K562 (cell line): Measurements from ENCODE around the gene CD68. TPM values are rescaled to one million over a fixed set of nuclear protein-coding genes. Genes with fewer than 3 reads are reported as not detected.

ENCODE experiments used
- CREM ChIP-seq: IDR thresholded peaks from 2 replicates; pipeline ENCODE4 v1.6.1; 2014; ENCODE audit warnings: antibody characterized with exemption, low read depth
- DMBX1 ChIP-seq: fragments of 250-450 bp; sonication (Bioruptor Pico); IDR thresholded peaks from 2 replicates; pipeline ENCODE4 v1.8.0; 2022; ENCODE audit warnings: inconsistent platforms, mild to moderate bottlenecking, moderate library complexity, borderline replicate concordance
- ESRRA ChIP-seq: fragments of 450-650 bp; IDR thresholded peaks from 2 replicates; pipeline ENCODE4 v1.6.1; 2014; ENCODE audit warnings: low read depth, mild to moderate bottlenecking, moderate library complexity, borderline replicate concordance
- ETS2 ChIP-seq: IDR thresholded peaks from 2 replicates; pipeline ENCODE4 v1.6.1; 2016; ENCODE audit warnings: borderline replicate concordance, missing genetic modification characterization, mild to moderate bottlenecking, moderate library complexity, missing compliant biosample characterization; ENCODE audit not compliant: poor library complexity, severe bottlenecking
- ETV6 ChIP-seq, 3 experiments: fragments of 150-350 bp in 1 of 3; sonication (generic) in 1 of 3; formaldehyde crosslinking in 1 of 3; IDR thresholded peaks; 2 replicates each; pipeline versions ENCODE4 v1.6.1 to v1.8.0; 2014 to 2022; ENCODE audit warnings: borderline replicate concordance in 2 of 3, low read depth in 2 of 3, antibody characterized with exemption in 1 of 3, low read length in 1 of 3, mild to moderate bottlenecking in 1 of 3, missing genetic modification reagents in 1 of 3
- NFE2L1 ChIP-seq: fragments of 450-650 bp; IDR thresholded peaks from 2 replicates; pipeline ENCODE4 v1.6.1; 2016; ENCODE audit warnings: missing genetic modification characterization, low read depth, mild to moderate bottlenecking, missing compliant biosample characterization, moderate library complexity, borderline replicate concordance
- RBBP5 ChIP-seq: fragments of 200-600 bp; sonication (generic); IDR thresholded peaks from 2 replicates; pipeline ENCODE4 v1.6.1; 2012; ENCODE audit warnings: borderline replicate concordance, mild to moderate bottlenecking, low read length, control low read depth, inconsistent platforms; ENCODE audit not compliant: insufficient read depth, poor library complexity, severe bottlenecking
- RCOR1 ChIP-seq, 2 experiments: IDR thresholded peaks; 2 replicates each; pipeline ENCODE4 v1.6.1; 2012; ENCODE audit warnings: low read depth in 2 of 2, low read length in 2 of 2, borderline replicate concordance in 1 of 2, improper control_type of control experiment in 1 of 2
- SMC3 ChIP-seq: conservative IDR thresholded peaks from 2 replicates; pipeline ENCODE4 v1.6.1; 2011; ENCODE audit warnings: low read depth, low read length, improper control_type of control experiment; ENCODE audit not compliant: insufficient read depth
- TAF1 ChIP-seq: IDR thresholded peaks from 2 replicates; pipeline ENCODE4 v1.6.1; 2011; ENCODE audit warnings: mild to moderate bottlenecking, low read length, moderate library complexity; ENCODE audit not compliant: insufficient read depth, control insufficient read depth, severe bottlenecking; ENCODE audit errors: extremely low read depth
- XRCC3 ChIP-seq: fragments of 450-650 bp; IDR thresholded peaks from 2 replicates; pipeline ENCODE4 v1.6.1; 2017; ENCODE audit warnings: mild to moderate bottlenecking, moderate library complexity
- YY1 ChIP-seq, 3 experiments: IDR thresholded peaks; 2 replicates each; pipeline ENCODE4 v1.6.1; 2011; ENCODE audit warnings: low read length in 2 of 3, mild to moderate bottlenecking in 2 of 3, moderate library complexity in 2 of 3, borderline replicate concordance in 1 of 3, control low read depth in 1 of 3, low read depth in 1 of 3; ENCODE audit not compliant: insufficient read depth in 3 of 3, insufficient replicate concordance in 2 of 3, control insufficient read depth in 1 of 3, insufficient read length in 1 of 3; ENCODE audit errors: extremely low read depth in 1 of 3
- ZFX ChIP-seq: sonication (generic); formaldehyde crosslinking; IDR thresholded peaks from 2 replicates; pipeline ENCODE4 v1.8.0; 2022; ENCODE audit warnings: mild to moderate bottlenecking, missing genetic modification reagents, moderate library complexity
- ZNF3 ChIP-seq: fragments of 250-450 bp; sonication (Bioruptor Pico); IDR thresholded peaks from 2 replicates; pipeline ENCODE4 v1.5.0; 2021; ENCODE audit warnings: mild to moderate bottlenecking, moderate library complexity
- ZNF583 ChIP-seq: fragments of 250-450 bp; sonication (Bioruptor Pico); IDR thresholded peaks from 2 replicates; pipeline ENCODE4 v1.4.0; 2020
- polyA plus RNA-seq, 8 experiments: library from polyadenylated mRNA; depleted of rRNA in 4 of 8; stranded (reverse) in 5 of 8; unstranded in 3 of 8; fragments of >200 nt; fragmentation: Nextera tagmentation in 2 of 8; fragmentation: Illumina TruSeq in 1 of 8; extraction: Ambion mirVana in 2 of 8; extraction: Trizol in 1 of 8; gene quantifications; 2 replicates each; pipeline versions ENCODE4 v1.2.1 to v1.2.3, GENCODE V29; 2011 to 2014; ENCODE audit warnings: inconsistent platforms in 1 of 8, missing spikeins in 1 of 8
- total RNA-seq, 7 experiments: library from RNA; depleted of rRNA in 6 of 7; stranded (reverse); fragments of >200 nt in 6 of 7; fragmentation: Illumina TruSeq in 2 of 7; extraction: Trizol in 2 of 7; gene quantifications; 2 replicates each; pipeline versions ENCODE4 v1.2.1 to v1.2.3, GENCODE V29; 2011 to 2021; ENCODE audit warnings: low replicate concordance in 1 of 7
- TF ChIP-seq, protein P1 (sequence below): fragments of 450-650 bp; IDR thresholded peaks from 2 replicates; pipeline ENCODE4 v1.6.1; 2016
- TF ChIP-seq, protein P2 (sequence below): IDR thresholded peaks from 2 replicates; pipeline ENCODE4 v1.6.1; 2011; ENCODE audit warnings: borderline replicate concordance, low read depth, mild to moderate bottlenecking, moderate library complexity, low read length; ENCODE audit not compliant: insufficient read depth, poor library complexity, severe bottlenecking
- TF ChIP-seq, protein P3 (sequence below), 2 experiments: IDR thresholded peaks; 2 replicates each; pipeline ENCODE4 v1.6.1; 2011; ENCODE audit warnings: borderline replicate concordance in 1 of 2, control low read depth in 1 of 2, low read depth in 1 of 2, low read length in 1 of 2, mild to moderate bottlenecking in 1 of 2, mixed read lengths in 1 of 2, moderate library complexity in 1 of 2; ENCODE audit not compliant: insufficient read depth in 1 of 2, insufficient read length in 1 of 2, poor library complexity in 1 of 2, severe bottlenecking in 1 of 2; ENCODE audit errors: extremely low read depth in 1 of 2

Gene CD68
- total and polyA plus RNA-seq, 9 of the 15 experiments (the other 6 are each of a cell fraction or from before 2014, with no cell fraction given): 28.2 to 89.8 (median 37.7) TPM

DNA sequence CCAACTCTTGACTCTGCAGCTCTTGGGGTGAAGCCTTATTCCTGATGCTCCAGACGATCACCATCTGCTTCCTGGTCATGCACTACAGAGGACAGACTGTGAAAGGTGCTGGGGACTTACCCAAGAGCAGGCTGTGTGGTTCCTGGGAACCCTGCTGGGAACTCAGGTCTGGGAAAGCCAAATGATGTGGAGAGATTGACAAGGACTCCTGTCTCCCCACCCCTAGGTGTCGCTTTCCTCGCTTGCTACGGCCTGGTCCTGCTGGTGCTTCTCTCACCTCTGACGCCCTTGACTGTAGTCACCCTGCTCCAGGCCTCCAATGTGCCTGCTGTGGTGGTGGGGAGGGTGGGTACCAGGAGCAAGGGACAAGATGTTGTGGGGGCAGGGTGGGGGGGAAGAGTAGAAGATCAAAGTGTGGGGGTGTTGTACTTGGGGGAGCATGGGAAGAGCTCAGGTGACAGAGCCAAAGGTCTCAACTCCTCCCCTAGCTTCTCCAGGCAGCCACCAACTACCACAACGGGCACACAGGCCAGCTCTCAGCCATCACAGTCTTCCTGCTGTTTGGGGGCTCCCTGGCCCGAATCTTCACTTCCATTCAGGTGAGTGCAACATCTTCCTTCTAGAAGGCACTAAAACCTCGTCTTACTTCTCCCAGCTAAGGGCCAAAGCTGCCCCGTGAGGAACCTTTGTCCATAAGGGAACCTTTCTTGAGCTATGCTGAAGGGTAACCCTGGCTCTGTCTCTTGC lies 7.4 kb downstream of the CD68 start (continued):
- TF ChIP-seq, protein P1, sequence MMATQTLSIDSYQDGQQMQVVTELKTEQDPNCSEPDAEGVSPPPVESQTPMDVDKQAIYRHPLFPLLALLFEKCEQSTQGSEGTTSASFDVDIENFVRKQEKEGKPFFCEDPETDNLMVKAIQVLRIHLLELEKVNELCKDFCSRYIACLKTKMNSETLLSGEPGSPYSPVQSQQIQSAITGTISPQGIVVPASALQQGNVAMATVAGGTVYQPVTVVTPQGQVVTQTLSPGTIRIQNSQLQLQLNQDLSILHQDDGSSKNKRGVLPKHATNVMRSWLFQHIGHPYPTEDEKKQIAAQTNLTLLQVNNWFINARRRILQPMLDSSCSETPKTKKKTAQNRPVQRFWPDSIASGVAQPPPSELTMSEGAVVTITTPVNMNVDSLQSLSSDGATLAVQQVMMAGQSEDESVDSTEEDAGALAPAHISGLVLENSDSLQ: peak; percentile 87
- TF ChIP-seq ESRRA: peak; percentile 84
- TF ChIP-seq ETV6 (IDR thresholded peaks at IDR 0.05; ENCODE audit: borderline replicate concordance in 1 of 2, low read depth in 2 of 2, low read length in 1 of 2): no peak
- no peak for TF ChIP-seq ETV6 (CRISPR knock-in tag; IDR thresholded peaks at IDR 0.05; ENCODE audit: borderline replicate concordance)
- TF ChIP-seq, protein P2, sequence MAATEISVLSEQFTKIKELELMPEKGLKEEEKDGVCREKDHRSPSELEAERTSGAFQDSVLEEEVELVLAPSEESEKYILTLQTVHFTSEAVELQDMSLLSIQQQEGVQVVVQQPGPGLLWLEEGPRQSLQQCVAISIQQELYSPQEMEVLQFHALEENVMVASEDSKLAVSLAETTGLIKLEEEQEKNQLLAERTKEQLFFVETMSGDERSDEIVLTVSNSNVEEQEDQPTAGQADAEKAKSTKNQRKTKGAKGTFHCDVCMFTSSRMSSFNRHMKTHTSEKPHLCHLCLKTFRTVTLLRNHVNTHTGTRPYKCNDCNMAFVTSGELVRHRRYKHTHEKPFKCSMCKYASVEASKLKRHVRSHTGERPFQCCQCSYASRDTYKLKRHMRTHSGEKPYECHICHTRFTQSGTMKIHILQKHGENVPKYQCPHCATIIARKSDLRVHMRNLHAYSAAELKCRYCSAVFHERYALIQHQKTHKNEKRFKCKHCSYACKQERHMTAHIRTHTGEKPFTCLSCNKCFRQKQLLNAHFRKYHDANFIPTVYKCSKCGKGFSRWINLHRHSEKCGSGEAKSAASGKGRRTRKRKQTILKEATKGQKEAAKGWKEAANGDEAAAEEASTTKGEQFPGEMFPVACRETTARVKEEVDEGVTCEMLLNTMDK: peak; percentile 91
- 0 out of 2 replicates have a peak, but pooled peaks have one; percentile 33 for TF ChIP-seq ZNF583 (CRISPR knock-in tag)
- TF ChIP-seq YY1 (IDR thresholded peaks at IDR 0.05; ENCODE audit: borderline replicate concordance in 1 of 3, control insufficient read depth in 1 of 3, extremely low read depth in 1 of 3, insufficient read depth in 3 of 3, insufficient read length in 1 of 3, insufficient replicate concordance in 2 of 3, low read depth in 1 of 3, low read length in 2 of 3): peak in 1 of 3 experiments; percentile 10
- TF ChIP-seq SMC3: peak; percentile 27; the same call in 1 of the 2 replicates
- peak in 1 of 2 experiments; percentile 63; a peak in 2 of 4 replicates for TF ChIP-seq RCOR1 (IDR thresholded peaks at IDR 0.05; ENCODE audit: borderline replicate concordance in 1 of 2, low read depth in 2 of 2, low read length in 2 of 2)
- TF ChIP-seq DMBX1: peak; percentile 64
- TF ChIP-seq CREM: peak; percentile 52
- no peak for TF ChIP-seq TAF1
- TF ChIP-seq XRCC3: no peak
- peak; percentile 22 for TF ChIP-seq RBBP5
- no peak for TF ChIP-seq ETS2
- TF ChIP-seq ZNF3 (CRISPR knock-in tag): no peak
- no peak for TF ChIP-seq NFE2L1 (tag)
- TF ChIP-seq ZFX (CRISPR knock-in tag): peak; percentile 28; the same call in 1 of the 2 replicates
- TF ChIP-seq, protein P3, sequence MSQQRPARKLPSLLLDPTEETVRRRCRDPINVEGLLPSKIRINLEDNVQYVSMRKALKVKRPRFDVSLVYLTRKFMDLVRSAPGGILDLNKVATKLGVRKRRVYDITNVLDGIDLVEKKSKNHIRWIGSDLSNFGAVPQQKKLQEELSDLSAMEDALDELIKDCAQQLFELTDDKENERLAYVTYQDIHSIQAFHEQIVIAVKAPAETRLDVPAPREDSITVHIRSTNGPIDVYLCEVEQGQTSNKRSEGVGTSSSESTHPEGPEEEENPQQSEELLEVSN (IDR thresholded peaks at IDR 0.05; ENCODE audit: borderline replicate concordance in 1 of 2, extremely low read depth in 1 of 2, insufficient read depth in 1 of 2, insufficient read length in 1 of 2, low read depth in 1 of 2, low read length in 1 of 2, poor library complexity in 1 of 2, severe bottlenecking in 1 of 2): peak in 1 of 2 experiments; percentile 39
